ENCODE measurements around the gene KANSL1. TPM values are rescaled to one million over a fixed set of nuclear protein-coding genes. Genes with fewer than 3 reads are reported as not detected.

The KANSL1 gene
- total and polyA plus RNA-seq, 2 experiments from 2014 or later: 49.0 to 206 TPM

GRCh38 chr17:46002973-46003316 lies 190.3 kb downstream of the KANSL1 start:
- H3K9me3 Mint-ChIP-seq: peaks cover 3% of the 10 kb centered on the region; the same call in 2 of the 3 replicates
- DNase-seq (ENCODE audit: low spot score): no peak
- Histone ChIP-seq H3K9me2 (ENCODE audit: insufficient read depth) (no peaks in the 10 kb centered on the region), H3K36me3 (ENCODE audit: insufficient read depth) (no peaks in the 10 kb centered on the region), H3K4me3 (no peak overlapping the region), H3K4me2 (no peak overlapping the region), H3F3A (replicated peaks; ENCODE audit: low read depth) (no peaks in the 10 kb centered on the region), H3K79me2 (replicated peaks; ENCODE audit: insufficient read depth) (no peaks in the 10 kb centered on the region), H3K27ac (ENCODE audit: low read depth) (no peak overlapping the region), H3K4me1 (ENCODE audit: insufficient read depth) (no peaks in the 10 kb centered on the region), H4K20me1 (replicated peaks; ENCODE audit: insufficient read depth) (no peaks in the 10 kb centered on the region), H2AFZ (no peak overlapping the region), H3K27me3 (ENCODE audit: insufficient read depth) (no peaks in the 10 kb centered on the region)
- H3K27me3 Mint-ChIP-seq (ENCODE audit: insufficient read depth, low read depth, poor library complexity): peaks cover 13% of the 10 kb centered on the region
- H3K4me1 Mint-ChIP-seq: no peaks in the 10 kb centered on the region
- H3K27ac Mint-ChIP-seq: no peak overlapping the region
- no peak for ATAC-seq
- no peak overlapping the region for H3K4me3 Mint-ChIP-seq
- no peaks in the 10 kb centered on the region; the same call in 2 of the 3 replicates for H3K36me3 Mint-ChIP-seq (ENCODE audit: low read depth)
- no peak for TF ChIP-seq CREB1 (CRISPR knock-in tag; IDR thresholded peaks at IDR 0.05; ENCODE audit: low read depth)
- TF ChIP-seq REST (IDR thresholded peaks at IDR 0.05; ENCODE audit: unreplicated experiment): no peak
- no peak for TF ChIP-seq CTCF (conservative IDR thresholded peaks at IDR 0.05; ENCODE audit: low read depth in 2 of 2)
- TF ChIP-seq STAT1 (IDR thresholded peaks at IDR 0.05; ENCODE audit: unreplicated experiment): no peak
- TF ChIP-seq EZH2phosphoT487 (IDR thresholded peaks at IDR 0.05; ENCODE audit: unreplicated experiment): no peak
- TF ChIP-seq POLR2AphosphoS5 (IDR thresholded peaks at IDR 0.05; ENCODE audit: low read depth): no peak
- no peak for TF ChIP-seq ZNF331 (CRISPR knock-in tag; IDR thresholded peaks at IDR 0.05; ENCODE audit: low read depth)
- TF ChIP-seq ETS1 (IDR thresholded peaks at IDR 0.05): no peak
- no peak for TF ChIP-seq JUNB (IDR thresholded peaks at IDR 0.05; ENCODE audit: unreplicated experiment)
- TF ChIP-seq ZNF114 (CRISPR knock-in tag; IDR thresholded peaks at IDR 0.05): no peak
- no peak for TF ChIP-seq ZNF462 (CRISPR knock-in tag; IDR thresholded peaks at IDR 0.05)
- TF ChIP-seq NANOG (IDR thresholded peaks at IDR 0.05; ENCODE audit: borderline replicate concordance): no peak
- no peak for TF ChIP-seq EZH2 (IDR thresholded peaks at IDR 0.05; ENCODE audit: low read depth, unreplicated experiment)
